ENCODE results near the gene ST6GALNAC4.

ST6GALNAC4 gene

GRCh38 chr9:127860779-127861178 lies 56.1 kb downstream of the ST6GALNAC4 start:
- Mint-ChIP-seq H3K27me3 (ENCODE audit: low read depth) (no peaks in the 10 kb centered on the region), H3K9me3 (no peaks in the 10 kb centered on the region), H3K27ac (no peak overlapping the region)

DNA sequence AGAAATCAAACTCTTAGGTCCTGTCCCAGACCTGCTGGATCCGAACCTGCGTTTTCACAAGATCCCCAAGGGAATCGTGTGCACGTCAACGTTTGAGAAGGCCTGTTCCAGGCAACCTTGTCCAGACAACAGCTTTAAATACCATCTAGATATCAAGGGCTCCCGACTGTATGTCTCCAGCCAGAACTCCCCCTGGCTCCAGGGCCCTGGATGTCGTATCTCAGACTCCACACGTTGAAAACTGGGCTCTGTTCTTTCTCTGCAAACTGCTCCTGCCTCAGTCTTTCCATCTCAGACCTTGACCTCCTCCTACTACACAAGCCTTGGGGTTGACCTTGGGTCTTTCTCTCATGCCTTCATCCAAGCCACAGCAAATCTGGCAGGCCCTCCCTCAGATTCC lies 56.6 kb downstream of the ST6GALNAC4 start:
- Mint-ChIP-seq H3K4me1 (ENCODE audit: low read depth) (peaks cover 24% of the 10 kb centered on the region), H3K36me3 (ENCODE audit: low read depth) (peaks cover 5% of the 10 kb centered on the region), H3K27ac (no peak overlapping the region), H3K4me3 (no peak overlapping the region), H3K9me3 (no peaks in the 10 kb centered on the region), H3K27me3 (ENCODE audit: low read depth) (no peaks in the 10 kb centered on the region)

More at GRCh38 chr9:127860779-127861178, 56.1 kb downstream of the ST6GALNAC4 start:
- H3K4me1 Mint-ChIP-seq (ENCODE audit: low read depth) = peaks cover 29% of the 10 kb centered on the region
- H3K4me3 Mint-ChIP-seq = no peak overlapping the region
- H3K36me3 Mint-ChIP-seq (ENCODE audit: low read depth) = peaks cover 9% of the 10 kb centered on the region

DNA sequence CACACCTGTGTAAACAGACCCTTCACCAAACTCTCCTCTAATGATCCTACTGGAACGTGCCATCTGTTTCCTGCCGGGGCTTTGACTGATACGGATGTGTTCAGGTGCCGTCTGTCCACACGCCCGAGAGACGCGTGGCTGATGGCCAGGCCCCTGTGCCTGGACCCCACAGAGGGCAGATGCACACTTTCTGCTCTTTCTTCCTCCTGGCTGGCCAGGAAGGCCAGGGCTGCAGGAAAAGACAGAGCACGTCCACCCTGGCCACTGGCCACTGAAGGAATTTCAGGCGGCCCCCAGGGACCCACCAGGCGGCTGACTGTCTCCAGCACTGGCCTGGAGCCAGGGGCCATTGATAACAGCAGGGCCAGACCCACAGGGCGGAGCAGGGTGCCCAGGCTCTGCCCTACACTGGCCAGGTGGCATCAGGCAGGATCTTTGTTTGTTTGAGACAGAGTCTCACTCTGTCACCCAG lies 58.8 kb downstream of the ST6GALNAC4 start:
- H3K36me3 Mint-ChIP-seq (ENCODE audit: low read depth) = peaks cover 2% of the 10 kb centered on the region
- H3K4me1 Mint-ChIP-seq (ENCODE audit: low read depth) = peaks cover 27% of the 10 kb centered on the region
- H3K4me3 Mint-ChIP-seq = no peak overlapping the region
- H3K27ac Mint-ChIP-seq = no peak overlapping the region
- no peaks in the 10 kb centered on the region for H3K9me3 Mint-ChIP-seq
- no peaks in the 10 kb centered on the region for H3K27me3 Mint-ChIP-seq (ENCODE audit: low read depth)
